ENCODE measurements around the gene NAXE.
"Not testable (repeated sequence)": the region's sequence is repeated elsewhere in the genome, so short reads cannot be mapped to it uniquely, and the experiment has no call there.

The NAXE gene

DNA sequence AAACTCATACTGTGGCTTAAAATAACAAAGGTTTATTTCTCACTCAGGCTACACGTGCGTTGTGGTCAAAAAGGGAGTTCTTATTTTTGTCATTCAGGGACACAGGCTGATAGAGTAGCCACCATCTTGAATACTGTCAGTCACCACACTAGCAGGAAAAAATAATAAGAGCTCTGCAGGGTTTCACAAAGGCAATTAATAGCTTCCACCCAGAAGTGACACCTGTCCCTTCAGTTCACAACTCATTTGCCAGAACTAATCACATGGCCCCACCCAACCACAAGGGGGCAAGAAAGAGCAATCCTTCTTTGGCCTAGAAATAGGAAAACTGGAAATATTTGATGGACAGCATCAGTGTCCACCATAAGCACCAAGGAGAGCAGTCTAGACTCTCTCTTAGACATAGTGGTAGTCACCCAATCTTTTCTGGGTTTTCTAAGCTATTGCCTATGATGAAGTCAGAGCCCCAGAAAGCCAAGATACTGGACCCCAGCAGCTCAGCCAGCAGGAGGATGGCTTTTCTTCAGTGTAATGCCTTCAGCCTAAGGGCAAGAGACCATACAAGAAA is 35.8 kb downstream of the NAXE start:
- DNase-seq (ENCODE audit: extremely low spot score): peak; percentile 56
- TF ChIP-seq ZNF384 (IDR thresholded peaks at IDR 0.05) (no peak), LEF1 (IDR thresholded peaks at IDR 0.05; ENCODE audit: borderline replicate concordance) (no peak), NFRKB (IDR thresholded peaks at IDR 0.05) (no peak)
- TF ChIP-seq, protein P1, sequence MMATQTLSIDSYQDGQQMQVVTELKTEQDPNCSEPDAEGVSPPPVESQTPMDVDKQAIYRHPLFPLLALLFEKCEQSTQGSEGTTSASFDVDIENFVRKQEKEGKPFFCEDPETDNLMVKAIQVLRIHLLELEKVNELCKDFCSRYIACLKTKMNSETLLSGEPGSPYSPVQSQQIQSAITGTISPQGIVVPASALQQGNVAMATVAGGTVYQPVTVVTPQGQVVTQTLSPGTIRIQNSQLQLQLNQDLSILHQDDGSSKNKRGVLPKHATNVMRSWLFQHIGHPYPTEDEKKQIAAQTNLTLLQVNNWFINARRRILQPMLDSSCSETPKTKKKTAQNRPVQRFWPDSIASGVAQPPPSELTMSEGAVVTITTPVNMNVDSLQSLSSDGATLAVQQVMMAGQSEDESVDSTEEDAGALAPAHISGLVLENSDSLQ (IDR thresholded peaks at IDR 0.05): peak; percentile 94
- CTCF ChIA-PET: interaction anchor here (0.6 to 6.5 kb wide), 21 partner anchors 9 to 261 kb away, joined by 3 to 97 read pairs (median 5); partner anchors contain the start of genes BCAN, HAPLN2, METTL25B and NES
- POLR2A ChIA-PET: interaction anchor here (0.6 to 1.3 kb wide), 4 partner anchors 20 to 50 kb away, joined by 3 to 4 read pairs (median 4); no protein-coding TSS in a partner anchor

DNA sequence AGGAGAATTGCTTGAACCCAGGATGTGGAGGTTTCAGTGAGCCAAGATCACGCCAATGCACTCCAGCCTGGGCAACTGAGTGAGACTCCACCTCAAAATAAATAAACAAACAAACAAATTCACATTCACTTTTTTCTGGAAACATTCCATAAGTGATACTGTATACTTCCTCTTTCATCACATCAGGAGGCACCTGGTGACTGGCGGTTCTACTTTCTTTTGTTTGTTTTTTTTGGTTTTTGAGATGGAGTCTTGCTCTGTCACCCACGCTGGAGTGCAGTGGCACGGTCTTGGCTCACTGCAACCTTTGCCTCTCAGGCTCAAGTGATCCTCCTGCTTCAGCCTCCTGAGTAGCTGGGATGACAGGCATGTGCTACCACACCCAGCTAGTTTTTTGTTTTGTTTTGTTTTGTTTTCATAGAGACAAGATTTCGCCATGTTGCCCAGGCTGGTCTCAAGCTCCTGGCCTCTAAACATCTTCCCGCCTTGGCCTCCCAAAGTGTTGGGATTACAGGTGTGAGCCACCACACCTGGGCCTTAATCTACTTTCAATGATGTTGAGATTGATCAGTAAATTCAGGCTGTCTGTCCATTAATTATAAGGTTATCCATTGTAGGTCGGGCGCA is 38.4 kb downstream of the NAXE start:
- ChIA-PET CTCF (interaction anchor here (0.6 to 2.2 kb wide), 6 partner anchors 10 to 915 kb away, joined by 3 to 12 read pairs (median 3); partner anchors contain the start of gene HAPLN2), POLR2A (interaction anchor here (1.4 kb wide), 1 partner anchor 98 kb away, joined by 4 read pairs; the partner anchor contains the start of genes ISG20L2 and METTL25B)
- TF ChIP-seq SUZ12 (IDR thresholded peaks at IDR 0.05): no peak
- no peak for TF ChIP-seq FOXM1 (IDR thresholded peaks at IDR 0.05; ENCODE audit: borderline replicate concordance)
- TF ChIP-seq, protein P1 (IDR thresholded peaks at IDR 0.05): no peak
- no peak for TF ChIP-seq CTBP1 (IDR thresholded peaks at IDR 0.05; ENCODE audit: borderline replicate concordance)
- no peak for TF ChIP-seq FOXA1 (IDR thresholded peaks at IDR 0.05)
- no peak for TF ChIP-seq NFRKB (IDR thresholded peaks at IDR 0.05)
- no peak for TF ChIP-seq LEF1 (IDR thresholded peaks at IDR 0.05; ENCODE audit: borderline replicate concordance)
- TF ChIP-seq BHLHE40 (IDR thresholded peaks at IDR 0.05; ENCODE audit: borderline replicate concordance): no peak
- TF ChIP-seq L3MBTL2 (conservative IDR thresholded peaks at IDR 0.05): no peak
- no peak for TF ChIP-seq FOXK2 (IDR thresholded peaks at IDR 0.05)
- TF ChIP-seq HDGF (IDR thresholded peaks at IDR 0.05; ENCODE audit: borderline replicate concordance): no peak
- no peak for TF ChIP-seq ELF4 (IDR thresholded peaks at IDR 0.05)

DNA sequence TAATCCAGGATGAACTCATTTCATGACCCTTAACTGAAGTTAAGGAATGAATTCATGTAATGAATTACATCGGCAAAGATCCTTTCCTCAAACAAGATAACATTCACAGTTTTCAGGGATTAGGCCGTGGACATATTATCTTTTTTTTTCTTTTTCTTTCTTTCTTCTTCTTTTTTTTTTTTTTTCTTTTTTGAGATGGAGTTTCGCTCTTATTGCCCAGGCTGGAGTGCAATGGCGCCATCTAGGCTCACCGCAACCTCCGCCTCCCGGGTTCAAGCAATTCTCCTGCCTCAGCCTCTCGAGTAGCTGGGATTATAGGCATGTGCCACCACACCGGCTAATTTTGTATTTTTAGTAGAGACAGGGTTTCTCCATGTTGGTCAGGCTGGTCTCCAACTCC is 39.6 kb downstream of the NAXE start:
- POLR2A ChIA-PET: interaction anchor here (2.0 kb wide), 1 partner anchor 30 kb away, joined by 5 read pairs; no protein-coding TSS in a partner anchor
- peak; percentile 65 for TF ChIP-seq ZNF384 (IDR thresholded peaks at IDR 0.05)
- CTCF ChIA-PET: interaction anchor here (1.1 to 2.2 kb wide), 5 partner anchors 11 to 75 kb away, joined by 3 to 12 read pairs (median 8); partner anchors contain the start of genes BCAN, CRABP2 and HAPLN2
- DNase-seq (ENCODE audit: extremely low spot score): not testable (repeated sequence)

More for the DNA sequence above, 38.4 kb downstream of the NAXE start:
- DNase-seq (ENCODE audit: extremely low spot score): no peak

DNA sequence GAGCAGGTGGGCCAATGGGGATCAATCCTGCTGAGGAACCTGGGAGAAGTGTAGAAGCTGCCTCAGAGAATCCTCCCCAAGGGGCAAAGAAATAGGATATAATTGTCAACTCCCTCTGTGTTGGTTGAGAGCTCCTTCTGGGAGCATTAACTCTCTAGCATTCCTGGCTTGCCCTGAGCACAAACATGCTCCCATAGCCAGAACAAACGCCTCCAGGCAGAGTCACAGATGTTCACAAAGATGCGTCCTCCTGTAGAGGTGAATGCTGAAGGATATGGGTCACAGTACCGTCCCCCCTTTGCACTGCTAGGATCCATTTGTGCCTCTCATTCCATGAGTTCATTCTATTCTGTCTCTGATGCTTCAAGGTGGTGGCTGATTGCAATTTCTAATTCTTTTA is 40.8 kb downstream of the NAXE start:
- CTCF ChIA-PET: interaction anchor here (0.8 to 2.0 kb wide), 4 partner anchors 8 to 46 kb away, joined by 3 to 11 read pairs (median 3); no protein-coding TSS in a partner anchor
- POLR2A ChIA-PET: interaction anchor here (2.0 kb wide), 1 partner anchor 29 kb away, joined by 5 read pairs; no protein-coding TSS in a partner anchor
- TF ChIP-seq SP1 (IDR thresholded peaks at IDR 0.05) (no peak), HDGF (IDR thresholded peaks at IDR 0.05; ENCODE audit: borderline replicate concordance) (no peak), L3MBTL2 (conservative IDR thresholded peaks at IDR 0.05) (no peak), NFRKB (IDR thresholded peaks at IDR 0.05) (no peak), ZNF384 (IDR thresholded peaks at IDR 0.05) (no peak), LEF1 (IDR thresholded peaks at IDR 0.05; ENCODE audit: borderline replicate concordance) (no peak), SUZ12 (IDR thresholded peaks at IDR 0.05) (no peak), ELF4 (IDR thresholded peaks at IDR 0.05) (no peak), BHLHE40 (IDR thresholded peaks at IDR 0.05; ENCODE audit: borderline replicate concordance) (no peak), CTBP1 (IDR thresholded peaks at IDR 0.05; ENCODE audit: borderline replicate concordance) (no peak), TARDBP (IDR thresholded peaks at IDR 0.05) (no peak), FOXA1 (IDR thresholded peaks at IDR 0.05) (no peak), FOXK2 (IDR thresholded peaks at IDR 0.05) (no peak), ARNT (IDR thresholded peaks at IDR 0.05) (no peak), FOXM1 (IDR thresholded peaks at IDR 0.05; ENCODE audit: borderline replicate concordance) (no peak)
- TF ChIP-seq, protein P1 (IDR thresholded peaks at IDR 0.05): no peak
- no peak for DNase-seq (ENCODE audit: extremely low spot score)

DNA sequence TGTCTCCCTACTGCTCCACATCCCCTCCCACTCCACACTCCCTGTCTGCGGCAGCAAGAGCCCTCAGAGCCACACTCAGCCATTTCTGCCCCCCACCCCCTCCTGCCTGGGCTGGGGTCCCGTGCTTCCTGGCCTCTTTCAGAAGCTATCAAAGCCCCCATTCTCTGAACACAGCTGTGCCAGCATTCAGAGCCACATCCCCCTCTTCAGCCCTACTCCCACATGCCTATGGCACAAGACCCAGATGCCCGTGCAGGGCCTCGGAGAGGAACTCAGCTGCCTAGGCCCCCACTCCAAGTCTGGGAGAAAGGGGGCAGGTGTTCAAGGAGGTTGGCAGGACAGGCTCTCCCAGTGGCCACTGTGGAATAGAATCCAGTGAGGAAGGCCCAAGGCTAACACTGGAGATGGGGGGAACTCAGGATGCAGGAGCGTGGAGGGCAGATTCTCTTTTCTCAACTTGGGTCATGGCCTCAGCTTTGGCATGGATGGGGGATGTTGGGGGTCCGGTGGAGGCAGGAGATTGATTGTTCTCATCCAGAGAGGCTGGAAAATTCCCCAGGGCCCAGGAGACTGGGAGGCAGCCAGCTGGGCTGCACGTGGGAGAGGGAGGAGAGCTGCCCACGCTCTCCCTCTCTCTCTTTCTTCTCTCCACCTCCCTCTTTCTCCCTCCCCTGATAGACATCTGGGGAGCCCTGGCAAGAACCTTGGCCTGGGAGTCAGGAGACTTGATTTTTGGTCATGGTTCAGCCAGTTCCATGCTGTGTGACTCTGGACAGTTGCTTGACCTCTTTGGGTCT is 46.8 kb downstream of the NAXE start:
- DNase-seq (ENCODE audit: extremely low spot score): no peak
- TF ChIP-seq HDGF (IDR thresholded peaks at IDR 0.05; ENCODE audit: borderline replicate concordance): no peak
- TF ChIP-seq, protein P1 (IDR thresholded peaks at IDR 0.05): no peak
- no peak for TF ChIP-seq SP1 (IDR thresholded peaks at IDR 0.05)
- no peak for TF ChIP-seq NFRKB (IDR thresholded peaks at IDR 0.05)
- no peak for TF ChIP-seq FOXK2 (IDR thresholded peaks at IDR 0.05)
- TF ChIP-seq ARNT (IDR thresholded peaks at IDR 0.05): no peak
- ChIA-PET CTCF (interaction anchor here (1.2 kb wide), 1 partner anchor 88 kb away, joined by 4 read pairs; no protein-coding TSS in a partner anchor), POLR2A (no interaction called here)

All from HEK293T (cell line).